B cell (primary cell): Measurements from ENCODE around the gene PSD4. TPM values are rescaled to one million over a fixed set of nuclear protein-coding genes. Genes with fewer than 3 reads are reported as not detected.

Source experiments
- ATAC-seq: fragments of 200-7000 bp; cut with Tn5 transposase; one replicate; pipeline ENCODE4 v1.10.0; 2021; ENCODE audit warnings: low read depth, mild to moderate bottlenecking, moderate number of reproducible peaks, moderate library complexity
- CTCF ChIA-PET: fragments of 350-600 bp; sonication (Branson Sonifier 250); formaldehyde crosslinking; loops from one replicate; lab custom pipeline; 2021; ENCODE audit warnings: antibody characterized with exemption, inconsistent platforms; lab: Charles Lee
- POLR2A ChIA-PET: fragments of 350-600 bp; sonication (Branson Sonifier 250); formaldehyde crosslinking; loops from one replicate; lab custom pipeline; 2021; ENCODE audit warnings: antibody characterized with exemption; lab: Charles Lee
- DNase-seq: peaks from one replicate; pipeline ENCODE4 v3.0.0; 2013
- H2AFZ ChIP-seq: 2 replicates; pipeline ENCODE4 v1.6.1; 2012; ENCODE audit warnings: mild to moderate bottlenecking, low read depth, low read length; ENCODE audit not compliant: insufficient read depth, poor library complexity, severe bottlenecking
- H3K27ac ChIP-seq, 2 donors: 1 replicate in 1 of 2; 2 replicates in 1 of 2; pipeline ENCODE4 v1.5.1; 2012 to 2013; ENCODE audit warnings: low read length in 2 of 2, mild to moderate bottlenecking in 2 of 2, moderate library complexity in 1 of 2
- H3K27me3 ChIP-seq, 4 experiments: fragments of 200-600 bp in 1 of 4; sonication (generic) in 1 of 4; replicated peaks in 1 of 4; 1 replicate in 2 of 4; 2 replicates in 2 of 4; pipeline versions ENCODE4 v1.6.1 to v1.7.0; 2013 to 2016; ENCODE audit warnings: low read length in 3 of 4, mild to moderate bottlenecking in 2 of 4, mixed read lengths in 1 of 4, moderate library complexity in 1 of 4; ENCODE audit not compliant: insufficient read depth in 4 of 4, control insufficient read depth in 3 of 4; ENCODE audit errors: control extremely low read depth in 1 of 4
- H3K36me3 ChIP-seq, 2 experiments: replicated peaks in 1 of 2; 1 replicate in 1 of 2; 2 replicates in 1 of 2; pipeline versions ENCODE4 v1.6.1 to v1.7.1; 2013; ENCODE audit warnings: low read length in 1 of 2; ENCODE audit not compliant: insufficient read depth in 2 of 2, control insufficient read depth in 1 of 2; ENCODE audit errors: control extremely low read depth in 1 of 2, extremely low read depth in 1 of 2
- H3K4me1 ChIP-seq, 2 donors: fragments of 200-600 bp in 1 of 2; sonication (generic) in 1 of 2; 1 replicate in 1 of 2; 2 replicates in 1 of 2; pipeline versions ENCODE4 v1.5.1 to v1.6.1; 2013 to 2017; ENCODE audit warnings: low read length in 2 of 2; ENCODE audit not compliant: control insufficient read depth in 2 of 2, insufficient read depth in 2 of 2
- H3K4me2 ChIP-seq: replicated peaks from 2 replicates; pipeline ENCODE3; 2012; ENCODE audit warnings: mild to moderate bottlenecking, low read depth, low read length; ENCODE audit not compliant: poor library complexity, severe bottlenecking
- H3K4me3 ChIP-seq, 5 experiments: fragments of 200-600 bp in 1 of 5; sonication (generic) in 1 of 5; 1 replicate in 3 of 5; 2 replicates in 2 of 5; pipeline versions ENCODE4 v1.5.1 to v1.7.0; 2011 to 2016; ENCODE audit warnings: low read length in 4 of 5, mild to moderate bottlenecking in 4 of 5, low read depth in 2 of 5, control low read depth in 1 of 5, moderate library complexity in 1 of 5; ENCODE audit not compliant: insufficient read depth in 1 of 5; ENCODE audit errors: control extremely low read depth in 1 of 5, extremely low read depth in 1 of 5
- H3K79me2 ChIP-seq: fragments of 200-600 bp; sonication (generic); one replicate; pipeline ENCODE4 v1.6.0; 2016; ENCODE audit warnings: low read length; ENCODE audit not compliant: control insufficient read depth, insufficient read depth
- H3K9ac ChIP-seq: fragments of 200-600 bp; sonication (generic); 2 replicates; pipeline ENCODE4 v1.6.1; 2017; ENCODE audit warnings: mild to moderate bottlenecking, low read length, moderate library complexity
- H3K9me3 ChIP-seq, 3 donors: one replicate each; pipeline versions ENCODE4 v1.6.1 to v1.7.1; 2013; ENCODE audit warnings: low read length in 2 of 3; ENCODE audit not compliant: control insufficient read depth in 2 of 3, insufficient read depth in 1 of 3; ENCODE audit errors: control extremely low read depth in 1 of 3
- H4K20me1 ChIP-seq: 2 replicates; pipeline ENCODE4 v1.6.0; 2012; ENCODE audit warnings: mild to moderate bottlenecking, low read length; ENCODE audit not compliant: insufficient read depth, control insufficient read depth, poor library complexity, severe bottlenecking
- H3K27ac Mint-ChIP-seq: one replicate; pipeline ENCODE4 v1.8.0; 2021; ENCODE audit warnings: mixed read lengths
- H3K27me3 Mint-ChIP-seq: one replicate; pipeline ENCODE4 v1.8.0; 2021; ENCODE audit warnings: mixed read lengths
- H3K4me1 Mint-ChIP-seq: one replicate; pipeline ENCODE4 v1.8.0; 2021; ENCODE audit warnings: mixed read lengths
- H3K4me3 Mint-ChIP-seq: one replicate; pipeline ENCODE4 v1.8.0; 2021; ENCODE audit warnings: mixed read lengths
- H3K9me3 Mint-ChIP-seq: one replicate; pipeline ENCODE4 v1.8.0; 2022; ENCODE audit warnings: mixed read lengths; ENCODE audit not compliant: insufficient read depth
- EZH2 ChIP-seq: IDR thresholded peaks from 2 replicates; pipeline ENCODE4 v1.6.1; 2012; ENCODE audit warnings: borderline replicate concordance, low read depth, mild to moderate bottlenecking, moderate library complexity, low read length; ENCODE audit not compliant: insufficient read depth, poor library complexity, severe bottlenecking
- WGBS: methylation state at CpG from one replicate; pipeline ENCODE4 v1.1.5; 2013; ENCODE audit warnings: missing lambda C conversion rate; ENCODE audit not compliant: insufficient coverage; 5-methylcytosine and 5-hydroxymethylcytosine counted together
- intact Hi-C: fragments of 100-400 bp; cut with micrococcal nuclease; formaldehyde crosslinking; loops from one replicate; pipeline ENCODE4 v1.10.0; 2022
- polyA plus RNA-seq: library from polyadenylated mRNA; depleted of rRNA; stranded (reverse); fragments of >200 nt; gene quantifications from 2 replicates; pipeline ENCODE4 v1.2.3, GENCODE V29; 2012
- total RNA-seq, 2 donors: library from RNA; stranded (reverse); fragments of 120-200 nt in 1 of 2; gene quantifications; 1 replicate in 1 of 2; 2 replicates in 1 of 2; pipeline versions ENCODE4 v1.2.3 to v1.2.4, GENCODE V29; 2013 to 2022
- TF ChIP-seq, protein P1 (sequence below): fragments of 200-600 bp; IDR thresholded peaks from one replicate; pipeline ENCODE4 v1.8.0; 2022; ENCODE audit warnings: antibody characterized with exemption, mild to moderate bottlenecking

PSD4 gene
- total and polyA plus RNA-seq, 2 donors (not counting 1 experiment from before 2014, with no cell fraction given): 87.1 to 203 TPM

- ChIA-PET POLR2A (no interaction called here), CTCF (interaction anchor here (0.6 to 1.4 kb wide), 3 partner anchors 27 to 37 kb away, joined by 4 to 5 read pairs (median 5); no protein-coding TSS in a partner anchor)
- H3K4me3 Mint-ChIP-seq: no peak overlapping the region
- no peaks in the 10 kb centered on the region for H3K9me3 ChIP-seq
- 39% methylated on average over 11 of the region's 15 CpGs for WGBS
- TF ChIP-seq EZH2: no peak
- TF ChIP-seq, protein P1, sequence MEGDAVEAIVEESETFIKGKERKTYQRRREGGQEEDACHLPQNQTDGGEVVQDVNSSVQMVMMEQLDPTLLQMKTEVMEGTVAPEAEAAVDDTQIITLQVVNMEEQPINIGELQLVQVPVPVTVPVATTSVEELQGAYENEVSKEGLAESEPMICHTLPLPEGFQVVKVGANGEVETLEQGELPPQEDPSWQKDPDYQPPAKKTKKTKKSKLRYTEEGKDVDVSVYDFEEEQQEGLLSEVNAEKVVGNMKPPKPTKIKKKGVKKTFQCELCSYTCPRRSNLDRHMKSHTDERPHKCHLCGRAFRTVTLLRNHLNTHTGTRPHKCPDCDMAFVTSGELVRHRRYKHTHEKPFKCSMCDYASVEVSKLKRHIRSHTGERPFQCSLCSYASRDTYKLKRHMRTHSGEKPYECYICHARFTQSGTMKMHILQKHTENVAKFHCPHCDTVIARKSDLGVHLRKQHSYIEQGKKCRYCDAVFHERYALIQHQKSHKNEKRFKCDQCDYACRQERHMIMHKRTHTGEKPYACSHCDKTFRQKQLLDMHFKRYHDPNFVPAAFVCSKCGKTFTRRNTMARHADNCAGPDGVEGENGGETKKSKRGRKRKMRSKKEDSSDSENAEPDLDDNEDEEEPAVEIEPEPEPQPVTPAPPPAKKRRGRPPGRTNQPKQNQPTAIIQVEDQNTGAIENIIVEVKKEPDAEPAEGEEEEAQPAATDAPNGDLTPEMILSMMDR: no peak
- H3K36me3 ChIP-seq: no peaks in the 10 kb centered on the region
- H3K4me1 ChIP-seq: peaks cover 0 to 4% of the 10 kb centered on the region in 2 donors
- no peaks in the 10 kb centered on the region for H3K9me3 Mint-ChIP-seq
- no peak overlapping the region for H3K27ac Mint-ChIP-seq
- intact Hi-C loops: no loop called here
- no peak overlapping the region for H3K9ac ChIP-seq
- peaks cover 3% of the 10 kb centered on the region for H3K79me2 ChIP-seq
- no peak overlapping the region for H3K4me3 ChIP-seq
- H3K4me1 Mint-ChIP-seq: peaks cover 3% of the 10 kb centered on the region
- no peak overlapping the region for H2AFZ ChIP-seq
- no peak overlapping the region for H3K27ac ChIP-seq
- no peaks in the 10 kb centered on the region for H3K27me3 ChIP-seq
- ATAC-seq: no peak
- no peak for DNase-seq
- no peak overlapping the region for H3K4me2 ChIP-seq
- H4K20me1 ChIP-seq: no peaks in the 10 kb centered on the region
- H3K27me3 Mint-ChIP-seq: peaks cover 6% of the 10 kb centered on the region
Measured at GRCh38 chr2:113240150-113240914, 66.6 kb downstream of the PSD4 start.
